ENCODE measurements around the gene RIPOR1.
"Not testable (repeated sequence)": the region's sequence is repeated elsewhere in the genome, so short reads cannot be mapped to it uniquely, and the experiment has no call there.

The RIPOR1 gene, protein sequence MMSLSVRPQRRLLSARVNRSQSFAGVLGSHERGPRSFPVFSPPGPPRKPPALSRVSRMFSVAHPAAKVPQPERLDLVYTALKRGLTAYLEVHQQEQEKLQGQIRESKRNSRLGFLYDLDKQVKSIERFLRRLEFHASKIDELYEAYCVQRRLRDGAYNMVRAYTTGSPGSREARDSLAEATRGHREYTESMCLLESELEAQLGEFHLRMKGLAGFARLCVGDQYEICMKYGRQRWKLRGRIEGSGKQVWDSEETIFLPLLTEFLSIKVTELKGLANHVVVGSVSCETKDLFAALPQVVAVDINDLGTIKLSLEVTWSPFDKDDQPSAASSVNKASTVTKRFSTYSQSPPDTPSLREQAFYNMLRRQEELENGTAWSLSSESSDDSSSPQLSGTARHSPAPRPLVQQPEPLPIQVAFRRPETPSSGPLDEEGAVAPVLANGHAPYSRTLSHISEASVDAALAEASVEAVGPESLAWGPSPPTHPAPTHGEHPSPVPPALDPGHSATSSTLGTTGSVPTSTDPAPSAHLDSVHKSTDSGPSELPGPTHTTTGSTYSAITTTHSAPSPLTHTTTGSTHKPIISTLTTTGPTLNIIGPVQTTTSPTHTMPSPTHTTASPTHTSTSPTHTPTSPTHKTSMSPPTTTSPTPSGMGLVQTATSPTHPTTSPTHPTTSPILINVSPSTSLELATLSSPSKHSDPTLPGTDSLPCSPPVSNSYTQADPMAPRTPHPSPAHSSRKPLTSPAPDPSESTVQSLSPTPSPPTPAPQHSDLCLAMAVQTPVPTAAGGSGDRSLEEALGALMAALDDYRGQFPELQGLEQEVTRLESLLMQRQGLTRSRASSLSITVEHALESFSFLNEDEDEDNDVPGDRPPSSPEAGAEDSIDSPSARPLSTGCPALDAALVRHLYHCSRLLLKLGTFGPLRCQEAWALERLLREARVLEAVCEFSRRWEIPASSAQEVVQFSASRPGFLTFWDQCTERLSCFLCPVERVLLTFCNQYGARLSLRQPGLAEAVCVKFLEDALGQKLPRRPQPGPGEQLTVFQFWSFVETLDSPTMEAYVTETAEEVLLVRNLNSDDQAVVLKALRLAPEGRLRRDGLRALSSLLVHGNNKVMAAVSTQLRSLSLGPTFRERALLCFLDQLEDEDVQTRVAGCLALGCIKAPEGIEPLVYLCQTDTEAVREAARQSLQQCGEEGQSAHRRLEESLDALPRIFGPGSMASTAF

DNA sequence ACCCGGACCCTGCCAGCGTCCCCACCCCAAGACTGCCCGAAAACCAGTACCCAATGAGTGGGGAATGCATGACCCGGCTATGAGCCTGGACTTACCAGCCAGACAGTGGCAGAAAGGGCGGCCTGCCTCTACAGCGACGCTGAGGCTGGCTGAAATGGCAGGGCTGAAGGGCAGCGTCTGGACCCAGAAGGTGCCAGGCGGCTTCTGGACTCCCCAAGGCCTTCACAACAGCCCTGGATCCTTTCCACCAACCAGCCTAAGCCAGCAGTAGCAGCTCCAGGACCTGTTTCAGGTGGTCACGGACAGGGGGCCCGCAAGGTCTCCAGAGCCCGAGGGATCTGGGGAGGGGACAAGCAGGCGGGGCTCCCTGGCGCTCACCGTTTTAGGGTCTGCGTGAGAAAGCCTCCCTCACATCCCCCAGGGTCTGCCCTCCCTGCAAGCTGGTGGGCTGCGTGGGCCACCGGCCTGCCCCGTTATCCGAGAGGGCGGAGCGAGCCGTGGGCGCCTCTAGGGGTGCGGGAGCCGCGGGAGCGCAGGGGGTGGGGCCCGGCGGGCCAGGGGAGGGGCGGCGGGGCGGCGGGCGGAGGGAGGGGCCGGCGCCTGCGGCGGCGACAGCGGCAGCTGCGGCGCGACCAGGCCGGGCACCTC lies at the start of gene RIPOR1:
RIPOR1 (plus strand) TSS at position 608 of the 648 bp plus-strand sequence. CDS start 9,618 bp downstream, outside the sequence.
- in situ Hi-C loops (cut with MboI; ENCODE audit: low sequenced_read_pairs), result no loop called here

DNA sequence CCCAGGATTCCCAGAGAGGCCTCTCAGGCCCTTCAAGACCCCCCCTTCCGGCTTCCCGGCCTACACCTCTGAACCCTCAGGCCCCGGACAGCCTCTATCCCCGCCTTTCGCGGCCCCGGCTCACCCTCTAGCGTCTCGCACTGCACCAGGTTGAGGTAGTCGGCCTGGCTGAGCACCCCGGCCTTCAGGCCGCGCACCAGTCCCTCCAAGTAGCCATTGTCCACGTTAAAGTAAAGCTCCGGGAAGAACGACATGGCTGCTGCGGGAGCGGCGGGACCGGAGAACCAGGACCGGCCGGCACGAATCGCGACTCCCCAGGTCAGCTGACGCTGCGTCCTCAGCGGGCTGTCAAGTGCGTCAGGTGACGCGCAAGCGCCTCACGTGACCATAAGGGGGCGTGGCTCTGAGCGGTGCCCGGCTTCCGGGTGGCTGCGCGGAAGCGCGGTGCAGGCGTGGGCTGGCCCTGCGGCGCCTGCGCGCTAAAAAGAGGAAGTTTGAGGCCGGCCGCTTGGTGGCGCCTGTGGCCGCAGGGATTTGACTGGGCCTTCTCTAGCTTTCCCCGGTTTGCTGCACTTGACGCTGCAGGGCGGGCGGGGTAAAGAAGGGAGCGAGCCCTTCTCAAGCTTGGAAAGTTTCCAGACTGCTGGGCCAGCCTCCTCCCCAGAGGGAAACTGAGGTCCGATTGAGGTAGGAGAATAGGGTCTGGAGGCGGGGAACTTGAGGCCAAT lies 47.6 kb upstream of the RIPOR1 start, which contains the start of gene ATP6V0D1:
ATP6V0D1 (minus strand) TSS at position 325 of the 728 bp plus-strand sequence; CDS start at position 254, 71 bp downstream.
- in situ Hi-C loops (cut with MboI; ENCODE audit: low sequenced_read_pairs), result no loop called here

DNA sequence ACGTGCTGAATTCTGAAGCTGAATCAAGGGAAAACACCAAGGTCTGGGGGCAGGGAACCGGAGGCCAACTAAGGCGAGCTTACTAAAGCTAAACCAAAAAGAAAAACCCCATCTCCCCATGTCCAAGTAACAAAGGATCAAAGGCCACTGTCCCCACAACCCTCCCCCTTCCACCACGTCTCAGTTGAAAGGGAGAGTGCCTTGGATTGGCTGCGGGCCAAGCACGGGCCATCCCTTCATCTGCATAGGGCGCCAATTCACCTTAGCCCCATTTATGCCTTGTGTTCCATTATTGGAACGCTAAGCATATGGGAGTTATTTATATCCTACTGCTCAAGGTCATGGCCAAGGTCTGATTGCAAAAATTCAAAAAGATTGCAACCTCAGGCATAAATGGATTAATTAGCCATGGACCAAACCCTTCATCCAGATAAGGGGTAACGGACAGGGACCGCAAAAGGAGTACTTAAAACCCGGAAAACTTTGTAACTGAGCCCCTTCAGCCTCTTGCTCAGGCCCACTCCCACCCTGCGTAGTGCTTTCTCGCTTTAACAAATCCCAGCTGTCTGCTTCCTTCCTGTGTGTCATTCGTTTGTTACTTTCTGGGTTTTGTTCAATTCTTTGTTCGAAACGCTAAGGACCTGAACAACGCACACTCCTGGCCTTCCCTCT lies 46.9 kb upstream of the RIPOR1 start:
- in situ Hi-C loops (cut with MboI; ENCODE audit: low sequenced_read_pairs), result no loop called here

DNA sequence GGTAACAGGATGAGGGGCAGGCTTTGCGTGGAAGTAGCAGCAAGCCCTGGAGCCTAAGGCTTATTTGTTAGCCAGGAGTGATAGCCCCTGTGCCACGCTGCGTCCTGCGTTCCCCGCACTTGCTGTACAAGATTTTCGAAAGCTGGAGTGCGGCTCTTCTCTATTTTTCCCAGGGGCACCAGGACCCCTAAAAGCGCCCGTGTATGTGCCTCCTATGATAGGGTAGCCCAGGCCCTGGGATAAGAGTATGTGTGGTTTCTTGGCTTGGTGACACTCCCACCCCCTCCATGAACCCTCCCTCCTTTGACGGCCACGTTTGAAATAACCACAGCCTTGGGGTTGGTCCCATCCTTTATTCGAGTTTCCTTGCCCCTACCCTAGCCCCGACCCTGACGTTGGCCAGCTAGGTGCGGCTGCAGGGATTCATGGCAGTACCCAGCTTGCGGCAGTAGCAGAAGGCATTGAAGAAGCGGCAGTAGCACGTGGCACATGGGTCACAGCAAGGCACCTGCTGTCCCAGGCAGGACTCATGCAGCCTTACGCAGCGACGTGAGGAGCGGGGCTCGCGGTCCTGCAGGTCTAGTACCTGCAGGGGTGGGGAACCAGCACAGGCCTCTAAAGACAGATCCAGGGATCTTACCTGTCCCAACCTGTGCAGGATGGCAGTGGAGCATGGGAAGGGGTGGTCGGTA lies 46.2 kb upstream of the RIPOR1 start:
- in situ Hi-C loops (cut with MboI; ENCODE audit: low sequenced_read_pairs), result no loop called here

DNA sequence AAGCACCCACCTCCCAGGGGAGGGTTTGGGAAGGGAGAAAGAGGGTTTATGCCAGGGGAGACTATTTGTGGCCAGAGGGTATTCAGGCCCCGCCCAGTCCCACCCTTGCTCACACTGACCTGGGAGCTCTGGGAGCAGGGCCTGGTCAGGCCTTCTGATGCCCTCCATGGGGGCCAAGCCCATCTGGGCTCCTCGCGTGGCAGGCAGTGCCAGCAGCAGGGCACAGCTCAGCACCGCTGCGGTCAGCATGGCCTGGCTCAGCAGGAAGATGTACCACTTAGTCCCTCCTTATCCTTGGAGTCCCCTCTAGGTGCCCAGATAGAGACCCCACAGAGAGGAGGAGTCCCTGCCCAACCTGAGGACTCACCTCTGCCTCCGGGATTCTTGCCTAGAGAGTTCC lies 45.5 kb upstream of the RIPOR1 start, which contains the start of gene AGRP:
AGRP (minus strand) TSS at position 398 of the 400 bp plus-strand sequence; CDS start at position 249, 149 bp downstream.
- in situ Hi-C loops (cut with MboI; ENCODE audit: low sequenced_read_pairs), result no loop called here

DNA sequence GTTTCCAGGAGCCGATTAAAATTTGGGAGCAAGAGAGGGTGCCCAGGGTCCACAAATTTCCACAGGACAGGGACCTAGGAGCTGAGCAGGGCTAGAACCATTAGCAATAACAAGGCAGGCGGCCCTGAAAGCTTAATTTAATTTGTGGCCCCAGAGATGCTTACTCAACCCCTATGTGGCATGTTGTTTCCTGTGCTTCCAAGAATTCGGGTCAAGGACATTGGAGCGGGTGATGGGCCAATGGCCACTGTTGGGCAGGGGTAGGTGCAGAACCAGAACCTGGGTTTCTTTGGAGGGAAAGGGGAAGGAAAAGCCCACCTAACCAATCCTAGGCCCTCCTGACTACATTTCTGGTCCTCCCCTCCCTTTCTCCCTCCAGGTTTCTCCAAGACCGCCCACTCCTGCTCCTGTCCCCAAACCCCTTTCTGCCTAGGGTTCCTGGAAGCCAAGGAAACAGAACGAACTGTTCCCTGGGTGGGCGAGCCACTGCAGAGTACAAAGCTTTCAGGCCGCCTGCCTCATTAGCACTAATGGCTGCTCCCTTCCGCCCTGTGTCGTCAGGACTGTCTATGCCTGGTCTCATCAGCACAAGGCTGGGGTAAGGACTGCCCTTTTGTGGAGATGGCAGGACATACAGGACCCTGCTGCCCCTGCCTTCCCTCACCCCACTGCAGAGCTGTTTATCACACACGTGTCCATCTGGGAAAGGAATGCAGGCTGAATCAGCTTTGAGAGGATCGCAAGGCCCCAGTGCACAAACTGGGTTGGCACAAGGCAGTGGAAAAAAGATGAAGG lies 44.7 kb upstream of the RIPOR1 start:
- in situ Hi-C loops (cut with MboI; ENCODE audit: low sequenced_read_pairs), result no loop called here

DNA sequence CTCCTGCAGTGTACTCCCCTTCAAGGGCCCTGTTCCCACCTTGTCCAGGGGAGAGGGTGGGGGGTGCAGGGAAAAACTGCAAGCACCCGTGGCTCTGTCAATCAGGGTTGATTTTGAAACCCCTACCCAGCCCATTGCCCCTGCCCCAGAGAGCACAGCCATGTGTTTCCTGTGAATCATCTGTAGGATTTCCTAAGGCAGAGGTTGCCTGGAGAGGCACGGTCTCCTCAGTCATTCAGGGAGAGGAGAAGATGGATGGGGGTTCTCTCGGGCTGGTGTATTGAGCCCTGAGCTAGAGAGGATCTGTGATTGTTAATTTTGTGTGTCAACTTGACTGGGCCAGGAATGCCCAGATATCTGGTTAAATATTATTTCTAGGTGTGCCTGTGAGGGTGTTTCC lies 41.8 kb upstream of the RIPOR1 start:
- in situ Hi-C loops (cut with MboI; ENCODE audit: low sequenced_read_pairs), result no loop called here

DNA sequence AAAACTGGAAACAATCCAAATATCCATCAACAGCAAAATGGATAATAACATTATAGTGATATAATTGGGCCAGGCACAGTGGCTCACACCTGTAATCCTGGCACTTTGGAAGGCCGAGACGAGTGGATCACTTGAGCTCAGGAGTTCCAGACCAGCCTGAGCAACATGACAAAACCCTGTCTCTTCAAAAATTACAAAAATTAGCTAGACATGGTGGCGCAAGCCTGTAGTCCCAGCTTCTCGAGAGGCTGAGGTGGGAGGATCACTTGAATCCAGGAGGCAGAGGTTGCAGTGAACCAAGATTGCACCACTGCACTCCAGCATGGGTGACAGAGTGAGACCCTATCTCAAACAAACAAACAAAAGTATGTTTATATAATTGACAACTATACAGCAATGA lies 41.1 kb upstream of the RIPOR1 start:
- in situ Hi-C loops (cut with MboI; ENCODE audit: low sequenced_read_pairs), result not testable (repeated sequence)

DNA sequence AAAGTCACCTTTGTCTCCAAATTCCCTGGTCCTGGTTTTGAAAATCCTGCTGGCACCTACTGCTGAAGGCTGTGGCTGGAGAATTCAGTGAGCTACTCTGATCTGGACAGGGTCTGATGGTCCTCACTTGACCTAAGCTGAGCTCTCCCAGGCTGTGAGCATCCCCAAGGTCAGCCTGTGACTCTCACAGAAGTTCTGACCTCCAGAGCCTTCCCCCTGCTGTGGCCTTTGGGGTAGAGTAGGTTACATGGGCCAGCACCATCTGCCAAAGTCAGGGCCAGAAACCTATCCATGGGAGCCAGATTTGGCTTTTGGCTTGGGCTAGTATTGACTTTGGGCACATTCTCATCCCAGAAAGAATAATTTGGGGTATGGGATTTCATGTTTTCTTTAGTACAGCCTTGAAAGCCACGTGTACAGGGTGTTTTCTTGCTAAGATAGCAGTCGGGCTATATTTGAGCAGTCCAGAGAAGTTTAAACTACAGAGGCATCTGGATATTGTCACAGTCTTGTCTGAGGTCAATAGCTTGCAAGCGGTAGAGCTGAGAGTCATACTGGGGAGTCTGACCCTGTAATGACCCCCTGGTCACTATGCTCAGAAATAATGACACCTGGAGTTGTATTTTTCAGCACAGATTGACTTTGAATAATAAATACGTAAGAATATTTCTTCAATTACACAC lies 39.1 kb upstream of the RIPOR1 start:
- in situ Hi-C loops (cut with MboI; ENCODE audit: low sequenced_read_pairs), result no loop called here

DNA sequence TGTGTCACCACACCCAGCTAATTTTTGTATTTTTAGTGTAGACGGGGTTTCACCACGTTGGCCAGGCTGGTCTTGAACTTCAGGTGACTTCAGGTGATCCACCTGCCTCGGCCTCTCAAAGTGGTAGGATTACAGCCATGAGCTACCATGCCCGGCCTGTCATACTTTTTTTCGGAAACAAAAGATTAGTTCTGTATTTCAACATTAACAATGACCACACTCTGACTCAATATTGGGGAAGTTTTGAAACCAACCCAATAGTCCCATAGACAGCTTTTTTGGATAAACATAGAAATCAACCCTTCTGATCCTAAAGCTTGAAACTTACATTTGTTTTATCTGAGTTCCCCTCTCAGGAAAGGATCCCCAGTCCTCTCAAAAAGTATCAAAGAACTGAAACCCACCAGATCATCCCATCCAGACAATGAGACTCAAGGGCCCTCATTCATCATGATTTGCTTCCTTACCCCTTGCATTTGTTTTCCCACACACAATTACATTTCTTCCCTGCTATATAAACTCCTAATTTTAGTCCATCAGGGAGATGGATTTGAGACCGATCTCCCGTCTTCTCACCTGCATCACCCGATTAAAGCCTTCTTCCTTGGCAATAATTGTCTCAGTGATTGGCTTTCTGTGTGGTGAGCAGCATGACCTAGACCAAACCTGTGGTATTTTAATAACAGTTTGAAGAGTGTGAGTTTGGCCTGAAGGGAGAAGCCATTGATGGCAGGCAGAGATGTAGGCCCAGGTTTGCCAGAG lies 38.1 kb upstream of the RIPOR1 start:
- in situ Hi-C loops (cut with MboI; ENCODE audit: low sequenced_read_pairs), result no loop called here

DNA sequence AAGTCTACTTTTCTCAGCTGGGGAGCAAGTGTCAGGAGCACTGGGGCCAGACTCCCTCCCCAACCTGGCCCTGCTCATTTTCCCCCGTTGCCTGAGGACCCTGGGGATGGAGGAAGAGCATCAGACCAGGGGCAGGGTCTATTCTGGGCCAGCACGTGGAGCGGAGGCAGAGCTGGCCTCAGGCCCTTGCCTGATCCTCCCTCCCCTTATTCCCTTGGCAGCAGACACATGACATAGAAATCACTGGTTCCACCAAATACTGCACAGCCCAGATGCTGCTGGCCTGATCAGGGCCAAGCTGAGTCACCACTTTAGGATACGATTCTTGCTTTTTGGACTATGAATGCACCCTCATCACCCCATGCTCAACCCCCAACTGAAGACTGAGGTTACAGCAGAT lies 29.5 kb upstream of the RIPOR1 start:
- in situ Hi-C loops (cut with MboI; ENCODE audit: low sequenced_read_pairs), result no loop called here

DNA sequence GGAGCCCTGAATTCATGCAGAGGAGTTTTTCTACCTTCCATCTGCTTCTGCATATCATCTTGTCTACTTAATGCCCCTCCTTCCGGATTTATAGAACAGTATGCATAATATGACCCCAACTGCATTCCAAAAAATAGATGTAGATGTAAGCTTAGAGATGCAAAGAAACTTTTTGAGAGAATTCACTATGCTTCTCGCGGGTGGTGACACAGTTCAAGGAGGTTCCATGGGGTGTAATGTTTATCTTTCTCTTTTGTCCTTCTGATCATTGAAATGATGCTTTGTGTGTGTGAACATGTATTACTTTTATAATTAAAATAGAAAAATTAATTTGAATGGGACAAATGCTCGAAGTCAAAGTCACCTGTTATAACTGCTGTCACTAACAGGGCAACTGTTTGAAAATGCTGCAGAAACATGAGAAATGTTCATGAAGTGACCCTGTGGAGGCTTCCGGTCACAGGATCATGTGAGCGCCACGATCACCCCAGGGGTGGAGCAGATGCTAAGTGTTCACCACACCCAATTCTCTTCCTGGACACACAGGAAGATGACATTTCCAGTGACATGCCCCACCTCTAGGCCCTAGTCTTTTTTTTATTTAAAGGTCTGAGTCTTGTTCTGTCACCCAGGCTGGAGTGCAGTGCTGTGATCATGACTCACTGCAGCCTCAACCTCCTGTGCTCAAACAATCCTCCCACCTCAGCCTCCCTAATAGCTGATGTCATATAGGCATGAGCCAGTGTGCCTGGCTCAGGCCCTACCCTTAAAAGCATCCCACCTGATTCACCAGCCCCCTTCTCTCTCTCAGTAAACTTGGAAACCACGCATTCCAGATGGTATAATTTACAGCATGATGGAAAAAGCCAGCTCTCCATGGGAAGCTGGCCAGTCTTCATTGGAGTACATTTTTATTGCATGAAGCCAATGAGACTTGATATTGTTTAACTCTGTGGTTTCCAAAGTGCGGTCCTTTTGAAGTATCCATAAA lies 24.3 kb upstream of the RIPOR1 start:
- in situ Hi-C loops (cut with MboI; ENCODE audit: low sequenced_read_pairs), result no loop called here

DNA sequence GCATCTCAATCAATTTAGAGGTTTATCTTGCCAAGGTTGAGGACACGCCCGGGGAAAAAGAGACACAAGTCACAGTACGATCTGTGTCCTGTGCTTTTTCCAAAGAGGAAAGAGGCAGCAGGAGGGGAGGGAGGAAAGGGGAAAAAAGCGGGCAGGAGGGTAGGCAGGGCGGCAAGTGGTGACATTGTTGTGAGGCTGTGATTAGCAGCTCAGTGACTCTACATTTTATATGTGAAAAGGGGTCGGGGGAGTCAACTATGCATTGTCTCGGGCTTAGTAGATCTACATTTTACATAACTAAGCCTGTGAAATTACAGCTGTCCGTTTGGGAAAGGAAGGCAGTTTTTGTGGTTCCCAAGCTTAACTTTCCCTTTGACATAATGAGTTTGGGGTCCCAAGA lies 22.2 kb upstream of the RIPOR1 start:
- in situ Hi-C loops (cut with MboI; ENCODE audit: low sequenced_read_pairs), result no loop called here

DNA sequence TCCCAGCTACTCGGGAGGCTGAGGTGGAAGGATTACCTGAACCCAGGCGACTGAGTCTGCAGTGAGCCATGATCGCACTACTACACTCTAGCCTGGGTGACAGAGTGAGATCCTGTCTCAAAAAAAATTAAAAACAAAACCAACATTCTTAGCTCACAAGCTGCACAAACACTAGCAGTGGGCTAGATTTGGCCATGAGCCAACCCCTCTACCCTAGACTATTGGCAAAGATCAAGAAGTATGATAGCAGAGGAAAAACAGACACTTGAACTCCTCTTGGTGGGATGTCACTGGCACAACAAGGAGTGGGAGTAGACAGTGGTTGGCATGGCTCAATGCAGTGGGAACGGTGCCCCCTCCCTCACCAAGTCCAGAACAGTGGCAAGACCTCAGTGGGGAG lies 19.6 kb upstream of the RIPOR1 start:
- in situ Hi-C loops (cut with MboI; ENCODE audit: low sequenced_read_pairs), result no loop called here

DNA sequence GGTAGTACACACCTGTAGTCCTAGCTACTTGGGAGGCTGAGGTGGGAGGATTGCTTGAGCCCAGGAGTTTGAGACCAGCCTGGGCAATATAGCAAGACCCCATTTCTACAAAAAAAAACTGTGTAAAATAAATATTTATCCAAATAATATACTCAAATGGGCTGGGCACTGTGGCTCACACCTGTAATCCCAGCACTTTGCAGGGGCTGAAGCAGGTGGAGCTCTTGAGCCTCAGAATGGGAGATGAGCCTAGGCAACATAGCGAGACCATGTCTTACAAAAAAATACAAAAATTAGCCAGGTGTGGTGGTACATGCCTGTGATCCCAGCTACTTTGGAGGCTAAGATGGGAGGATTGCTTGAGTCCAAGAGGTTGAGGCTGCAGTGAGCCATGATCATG lies 14.7 kb upstream of the RIPOR1 start:
- in situ Hi-C loops (cut with MboI; ENCODE audit: low sequenced_read_pairs), result not testable (repeated sequence)

Data from HL-60/S4 (cell line).